GM12878 (cell line): ENCODE data around the gene FBLIM1. TPM values are rescaled to one million over a fixed set of nuclear protein-coding genes. Genes with fewer than 3 reads are reported as not detected.

Source experiments
- ATAC-seq: fragments of 200-7000 bp; cut with Tn5 transposase; 3 replicates; pipeline ENCODE4 v1.9.1; 2020; ENCODE audit warnings: mild to moderate bottlenecking, moderate library complexity
- BruUV-seq: library from RNA; stranded (reverse); fragments of 400-500 nt; replicated peaks from 2 replicates; lab custom pipeline; 2021; lab: Mats Ljungman, UMichigan
- CTCF ChIA-PET: fragments of 300-600 bp; sonication (Branson Sonifier 250); formaldehyde crosslinking; extraction: SDS; loops from one replicate; lab custom pipeline; 2021; ENCODE audit warnings: inconsistent platforms; lab: Yijun Ruan, JAX
- POLR2A ChIA-PET: fragments of 350-600 bp; formaldehyde crosslinking; extraction: SDS; loops from one replicate; lab custom pipeline; 2021; ENCODE audit warnings: inconsistent platforms; lab: Charles Lee
- RAD21 ChIA-PET: fragments of 300-600 bp; sonication (Branson Sonifier 250); formaldehyde crosslinking; loops from one replicate; lab custom pipeline; 2023; ENCODE audit warnings: antibody characterized with exemption; ENCODE audit not compliant: unreplicated experiment; lab: Charles Lee
- SMC1A ChIA-PET: fragments of 300-600 bp; sonication (Branson Sonifier 250); formaldehyde crosslinking; loops from one replicate; lab custom pipeline; 2023; ENCODE audit not compliant: unreplicated experiment, uncharacterized antibody; lab: Charles Lee
- DNase-seq: peaks from one replicate; pipeline ENCODE4 v3.0.0-alpha.2; 2011; ENCODE audit warnings: low read depth, low spot score
- FAIRE-seq: peaks from 3 replicates; lab custom pipeline; 2011; peaks lifted over from hg19 to GRCh38; lab: Jason Lieb, UNC
- H2AFZ ChIP-seq: 2 replicates; pipeline ENCODE4 v1.6.0; 2011; ENCODE audit warnings: low read depth, low read length, control low read depth; ENCODE audit not compliant: control insufficient read depth
- H3K27ac ChIP-seq: 2 replicates; pipeline ENCODE4 v1.5.1; 2011; ENCODE audit warnings: control low read depth; ENCODE audit not compliant: control insufficient read depth, insufficient read depth
- H3K27me3 ChIP-seq, 2 experiments: replicated peaks in 1 of 2; 2 replicates each; pipeline versions ENCODE4 v1.6.0 to v1.6.1; 2011; ENCODE audit warnings: low read length in 1 of 2; ENCODE audit not compliant: control insufficient read depth in 2 of 2, insufficient read depth in 2 of 2
- H3K36me3 ChIP-seq, 2 experiments: 2 replicates each; pipeline ENCODE4 v1.5.1; 2011; ENCODE audit warnings: low read length in 1 of 2; ENCODE audit not compliant: control insufficient read depth in 2 of 2, insufficient read depth in 2 of 2
- H3K4me1 ChIP-seq: 2 replicates; pipeline ENCODE4 v1.6.1; 2011; ENCODE audit warnings: mild to moderate bottlenecking, low read length, moderate library complexity, mixed read lengths; ENCODE audit not compliant: control insufficient read depth, insufficient read depth
- H3K4me2 ChIP-seq: 2 replicates; pipeline ENCODE4 v1.6.0; 2011; ENCODE audit warnings: control low read depth; ENCODE audit not compliant: control insufficient read depth, insufficient read depth
- H3K4me3 ChIP-seq: fragments of 200-600 bp; sonication (generic); 2 replicates; pipeline ENCODE4 v1.5.1; 2016
- H3K79me2 ChIP-seq: 2 replicates; pipeline ENCODE4 v1.6.0; 2011; ENCODE audit warnings: low read length; ENCODE audit not compliant: control insufficient read depth, insufficient read depth
- H3K9ac ChIP-seq: 2 replicates; pipeline ENCODE4 v1.8.0; 2011; ENCODE audit warnings: low read length, control low read depth, mixed read lengths; ENCODE audit not compliant: control insufficient read depth, insufficient read depth
- H3K9me3 ChIP-seq: replicated peaks from 3 replicates; pipeline ENCODE4 v1.5.1; 2011; ENCODE audit warnings: mild to moderate bottlenecking, low read length; ENCODE audit not compliant: control insufficient read depth, insufficient read depth
- H4K20me1 ChIP-seq: 2 replicates; pipeline ENCODE4 v1.6.0; 2011; ENCODE audit not compliant: control insufficient read depth, insufficient read depth
- ATF7 ChIP-seq: fragments of 450-650 bp; IDR thresholded peaks from 2 replicates; pipeline ENCODE4 v1.6.1; 2016; ENCODE audit warnings: low read depth, mild to moderate bottlenecking
- CHD2 ChIP-seq: IDR thresholded peaks from 2 replicates; pipeline ENCODE4 v1.6.1; 2011; ENCODE audit warnings: low read depth, low read length, improper control_type of control experiment, borderline replicate concordance
- NFYB ChIP-seq: IDR thresholded peaks from 2 replicates; pipeline ENCODE4 v1.6.1; 2011; ENCODE audit warnings: low read depth, mild to moderate bottlenecking, low read length, improper control_type of control experiment, moderate library complexity; ENCODE audit not compliant: insufficient read depth
- SUZ12 ChIP-seq: fragments of 200-600 bp; sonication (generic); IDR thresholded peaks from one replicate; pipeline ENCODE4 v1.6.1; 2018; ENCODE audit warnings: antibody characterized with exemption, mild to moderate bottlenecking; ENCODE audit not compliant: unreplicated experiment
- WRNIP1 ChIP-seq: IDR thresholded peaks from 2 replicates; pipeline ENCODE4 v1.6.1; 2011; ENCODE audit warnings: low read depth, low read length, improper control_type of control experiment, borderline replicate concordance
- ZNF24 ChIP-seq: fragments of 450-650 bp; IDR thresholded peaks from 2 replicates; pipeline ENCODE4 v1.6.1; 2017; ENCODE audit warnings: antibody characterized with exemption, mild to moderate bottlenecking
- WGBS: methylation state at CpG from one replicate; pipeline ENCODE4 v1.1.6; 2016; ENCODE audit warnings: low lambda C conversion rate; ENCODE audit not compliant: insufficient replicate concordance, insufficient coverage; ENCODE audit errors: missing lambda C conversion rate; 5-methylcytosine and 5-hydroxymethylcytosine counted together
- in situ Hi-C: fragments of 300-500 bp; cut with MboI; formaldehyde crosslinking; loops from 9 replicates; pipeline ENCODE4 v1.14.3; 2018; ENCODE audit warnings: mixed read lengths
- intact Hi-C: fragments of 100-400 bp; cut with micrococcal nuclease; formaldehyde crosslinking; loops from one replicate; pipeline ENCODE4 v1.14.2; 2022; ENCODE audit not compliant: unreplicated experiment
- polyA plus RNA-seq, 11 experiments: library from polyadenylated mRNA; depleted of rRNA in 4 of 11; unstranded in 6 of 11; stranded (reverse) in 5 of 11; fragments of >200 nt; fragmentation: Nextera tagmentation in 4 of 11; fragmentation: Illumina TruSeq in 1 of 11; extraction: Ambion mirVana in 4 of 11; extraction: Trizol in 1 of 11; gene quantifications; 1 replicate in 1 of 11; 2 replicates in 10 of 11; pipeline versions ENCODE4 v1.2.1 to v1.2.3, GENCODE V29; 2011 to 2016; ENCODE audit warnings: inconsistent platforms in 2 of 11, missing spikeins in 2 of 11, low read depth in 1 of 11
- total RNA-seq, 4 experiments: library from RNA; depleted of rRNA in 3 of 4; stranded (reverse); fragments of >200 nt in 3 of 4; fragmentation: Illumina TruSeq in 1 of 4; extraction: Trizol in 1 of 4; gene quantifications; 2 replicates each; pipeline versions ENCODE4 v1.2.1 to v1.2.3, GENCODE V29; 2013 to 2021
- TF ChIP-seq, protein P1 (sequence below): fragments of 450-650 bp; IDR thresholded peaks from 2 replicates; pipeline ENCODE4 v1.6.1; 2017; ENCODE audit warnings: antibody characterized with exemption, mild to moderate bottlenecking, moderate library complexity
- TF ChIP-seq, protein P2 (sequence below): fragments of 450-650 bp; IDR thresholded peaks from 2 replicates; pipeline ENCODE4 v1.6.1; 2016; ENCODE audit warnings: mild to moderate bottlenecking

Gene FBLIM1
- total and polyA plus RNA-seq, 10 of the 15 experiments (the other 5 are each of a cell fraction or from before 2014, with no cell fraction given) = 0.03 to 0.13 TPM; not detected in 8

DNA sequence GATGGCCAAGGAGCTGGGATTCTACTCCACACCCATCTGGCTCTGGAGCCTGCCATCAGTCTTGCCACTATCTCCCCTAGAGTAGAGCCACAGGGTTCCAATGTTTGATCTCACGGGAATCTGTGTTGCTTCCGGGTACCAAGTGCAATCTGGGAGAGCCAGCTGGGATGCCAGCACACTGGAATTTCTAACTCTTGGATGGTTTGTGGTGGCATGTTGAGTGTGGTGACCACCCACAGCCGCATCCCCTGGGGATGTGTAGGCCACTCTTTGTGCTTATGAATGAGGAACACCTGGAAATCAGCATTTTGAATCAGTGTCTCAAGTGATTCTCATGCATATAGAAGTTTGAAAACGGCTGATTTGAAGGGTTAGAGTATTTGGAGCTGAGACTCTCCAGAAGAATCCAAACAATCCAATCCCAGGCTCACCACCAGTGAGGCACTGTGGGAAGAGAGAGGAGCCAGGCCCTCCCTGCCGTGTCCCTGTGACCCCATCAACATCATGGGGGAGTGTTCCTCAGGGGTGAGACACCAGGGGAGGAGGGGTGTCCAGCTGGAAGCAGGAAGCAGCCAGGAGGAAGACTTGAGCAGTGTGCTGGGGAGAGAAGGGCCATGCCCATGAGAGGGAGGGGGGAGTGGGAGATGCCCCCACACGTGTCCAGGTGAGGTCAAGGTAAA, 13.4 kb downstream of the FBLIM1 start:
- ChIA-PET POLR2A (interaction anchor here (0.6 kb wide), 1 partner anchor 48 kb away, joined by 5 read pairs; no protein-coding TSS in a partner anchor), CTCF (interaction anchor here (1.7 kb wide), 1 partner anchor 31 kb away, joined by 4 read pairs; no protein-coding TSS in a partner anchor), SMC1A (no interaction called here), RAD21 (no interaction called here)
- DNase-seq (no peak), ATAC-seq (no peak), FAIRE-seq (no peak)
- intact Hi-C loops = no loop called here
- Histone ChIP-seq H3K9me3 (no peaks in the 10 kb centered on the region), H2AFZ (no peak overlapping the region), H3K4me2 (no peak overlapping the region), H3K27me3 (no peaks in the 10 kb centered on the region; a peak in 1 of 4 replicates), H3K4me3 (no peak overlapping the region), H3K36me3 (no peaks in the 10 kb centered on the region), H3K79me2 (no peaks in the 10 kb centered on the region), H3K4me1 (no peaks in the 10 kb centered on the region), H3K27ac (no peak overlapping the region), H4K20me1 (no peaks in the 10 kb centered on the region), H3K9ac (no peak overlapping the region)
- in situ Hi-C loops = no loop called here
- WGBS = 19% methylated on average over 6 of the region's 6 CpGs
- TF ChIP-seq, protein P1, sequence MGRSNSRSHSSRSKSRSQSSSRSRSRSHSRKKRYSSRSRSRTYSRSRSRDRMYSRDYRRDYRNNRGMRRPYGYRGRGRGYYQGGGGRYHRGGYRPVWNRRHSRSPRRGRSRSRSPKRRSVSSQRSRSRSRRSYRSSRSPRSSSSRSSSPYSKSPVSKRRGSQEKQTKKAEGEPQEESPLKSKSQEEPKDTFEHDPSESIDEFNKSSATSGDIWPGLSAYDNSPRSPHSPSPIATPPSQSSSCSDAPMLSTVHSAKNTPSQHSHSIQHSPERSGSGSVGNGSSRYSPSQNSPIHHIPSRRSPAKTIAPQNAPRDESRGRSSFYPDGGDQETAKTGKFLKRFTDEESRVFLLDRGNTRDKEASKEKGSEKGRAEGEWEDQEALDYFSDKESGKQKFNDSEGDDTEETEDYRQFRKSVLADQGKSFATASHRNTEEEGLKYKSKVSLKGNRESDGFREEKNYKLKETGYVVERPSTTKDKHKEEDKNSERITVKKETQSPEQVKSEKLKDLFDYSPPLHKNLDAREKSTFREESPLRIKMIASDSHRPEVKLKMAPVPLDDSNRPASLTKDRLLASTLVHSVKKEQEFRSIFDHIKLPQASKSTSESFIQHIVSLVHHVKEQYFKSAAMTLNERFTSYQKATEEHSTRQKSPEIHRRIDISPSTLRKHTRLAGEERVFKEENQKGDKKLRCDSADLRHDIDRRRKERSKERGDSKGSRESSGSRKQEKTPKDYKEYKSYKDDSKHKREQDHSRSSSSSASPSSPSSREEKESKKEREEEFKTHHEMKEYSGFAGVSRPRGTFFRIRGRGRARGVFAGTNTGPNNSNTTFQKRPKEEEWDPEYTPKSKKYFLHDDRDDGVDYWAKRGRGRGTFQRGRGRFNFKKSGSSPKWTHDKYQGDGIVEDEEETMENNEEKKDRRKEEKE = no peak
- TF ChIP-seq ZNF24 (no peak), NFYB (no peak), WRNIP1 (no peak), ATF7 (no peak), CHD2 (no peak), SUZ12 (no peak)
- TF ChIP-seq, protein P2, sequence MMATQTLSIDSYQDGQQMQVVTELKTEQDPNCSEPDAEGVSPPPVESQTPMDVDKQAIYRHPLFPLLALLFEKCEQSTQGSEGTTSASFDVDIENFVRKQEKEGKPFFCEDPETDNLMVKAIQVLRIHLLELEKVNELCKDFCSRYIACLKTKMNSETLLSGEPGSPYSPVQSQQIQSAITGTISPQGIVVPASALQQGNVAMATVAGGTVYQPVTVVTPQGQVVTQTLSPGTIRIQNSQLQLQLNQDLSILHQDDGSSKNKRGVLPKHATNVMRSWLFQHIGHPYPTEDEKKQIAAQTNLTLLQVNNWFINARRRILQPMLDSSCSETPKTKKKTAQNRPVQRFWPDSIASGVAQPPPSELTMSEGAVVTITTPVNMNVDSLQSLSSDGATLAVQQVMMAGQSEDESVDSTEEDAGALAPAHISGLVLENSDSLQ = no peak
- BruUV-seq = no TSS peak
